ENCODE measurements around the gene LDLRAD4.

GRCh38 chr18:13356032-13356431 is 137.5 kb downstream of the LDLRAD4 start:
- TF ChIP-seq POLR2AphosphoS5 (IDR thresholded peaks at IDR 0.05; ENCODE audit: borderline replicate concordance, low read depth, low read length) (no peak), EZH2 (IDR thresholded peaks at IDR 0.05) (no peak)

Data from SK-N-MC (cell line).